GM23248 (cell line): ENCODE measurements around the gene PLD1. TPM values are rescaled to one million over a fixed set of nuclear protein-coding genes. Genes with fewer than 3 reads are reported as not detected.

Source experiments
- DNase-seq: peaks from one replicate; pipeline ENCODE4 v3.0.0-alpha.2; 2015
- H2AFZ ChIP-seq: fragments of 200-600 bp; sonication (generic); 2 replicates; pipeline ENCODE4 v1.6.1; 2016; ENCODE audit warnings: antibody characterized with exemption
- H3F3A ChIP-seq: fragments of 200-600 bp; sonication (generic); 2 replicates; pipeline ENCODE4 v1.6.1; 2016; ENCODE audit warnings: mild to moderate bottlenecking, antibody characterized with exemption, mixed run types; ENCODE audit not compliant: insufficient read depth
- H3K27ac ChIP-seq: fragments of 200-600 bp; sonication (generic); 2 replicates; pipeline ENCODE4 v1.5.1; 2016; ENCODE audit warnings: mild to moderate bottlenecking
- H3K27me3 ChIP-seq: fragments of 200-600 bp; sonication (generic); replicated peaks from 2 replicates; pipeline ENCODE4 v1.6.1; 2016; ENCODE audit warnings: mild to moderate bottlenecking; ENCODE audit not compliant: insufficient read depth
- H3K36me3 ChIP-seq: fragments of 200-600 bp; sonication (generic); 2 replicates; pipeline ENCODE4 v1.6.1; 2016; ENCODE audit warnings: low read depth, mild to moderate bottlenecking
- H3K4me1 ChIP-seq: fragments of 200-600 bp; sonication (generic); 2 replicates; pipeline ENCODE4 v1.6.1; 2016; ENCODE audit warnings: mild to moderate bottlenecking; ENCODE audit not compliant: insufficient read depth
- H3K4me2 ChIP-seq: fragments of 200-600 bp; sonication (generic); one replicate; pipeline ENCODE4 v1.6.1; 2016; ENCODE audit warnings: mild to moderate bottlenecking; ENCODE audit not compliant: unreplicated experiment
- H3K4me3 ChIP-seq: fragments of 200-600 bp; sonication (generic); 2 replicates; pipeline ENCODE4 v1.5.1; 2016; ENCODE audit warnings: mild to moderate bottlenecking
- H3K79me2 ChIP-seq: fragments of 200-600 bp; sonication (generic); 2 replicates; pipeline ENCODE4 v1.6.1; 2016; ENCODE audit warnings: mild to moderate bottlenecking; ENCODE audit not compliant: insufficient read depth
- H3K9ac ChIP-seq: fragments of 200-600 bp; sonication (generic); 2 replicates; pipeline ENCODE4 v1.6.1; 2016; ENCODE audit warnings: mild to moderate bottlenecking
- H3K9me2 ChIP-seq: fragments of 200-600 bp; sonication (generic); 2 replicates; pipeline ENCODE4 v1.6.1; 2016; ENCODE audit warnings: mixed run types, mild to moderate bottlenecking, moderate library complexity; ENCODE audit not compliant: insufficient read depth
- H3K9me3 ChIP-seq: fragments of 200-600 bp; sonication (generic); one replicate; pipeline ENCODE4 v1.6.1; 2017; ENCODE audit warnings: low read depth
- H4K20me1 ChIP-seq: fragments of 200-600 bp; sonication (generic); 2 replicates; pipeline ENCODE4 v1.6.0; 2016; ENCODE audit not compliant: insufficient read depth
- EZH2 ChIP-seq: fragments of 200-600 bp; sonication (generic); IDR thresholded peaks from 2 replicates; pipeline ENCODE4 v1.6.1; 2018; ENCODE audit warnings: antibody characterized with exemption, mild to moderate bottlenecking; ENCODE audit not compliant: insufficient read depth, poor library complexity, severe bottlenecking
- EZH2phosphoT487 ChIP-seq: fragments of 200-600 bp; sonication (generic); IDR thresholded peaks from 2 replicates; pipeline ENCODE4 v1.6.1; 2018; ENCODE audit warnings: antibody characterized with exemption, moderate library complexity, mild to moderate bottlenecking, low read depth; ENCODE audit not compliant: insufficient read depth
- WGBS, 2 experiments: methylation state at CpG; one replicate each; pipeline ENCODE4 v1.1.6; 2015 to 2017; ENCODE audit warnings: low lambda C conversion rate in 2 of 2, low coverage in 1 of 2; ENCODE audit errors: missing lambda C conversion rate in 2 of 2; 5-methylcytosine and 5-hydroxymethylcytosine counted together
- in situ Hi-C: fragments of 300-500 bp; cut with MboI; formaldehyde crosslinking; loops from 2 replicates; pipeline ENCODE4 v1.15.0; 2020
- polyA plus RNA-seq: library from polyadenylated mRNA; unstranded; fragments of >200 nt; fragmentation: Nextera tagmentation; extraction: Ambion mirVana; gene quantifications from 2 replicates; pipeline ENCODE4 v1.2.1, GENCODE V29; 2016
- total RNA-seq: library from RNA; depleted of rRNA; stranded (reverse); fragments of >200 nt; shearing (Covaris generic); gene quantifications from 2 replicates; pipeline ENCODE4 v1.2.3, GENCODE V29; 2014

PLD1 gene
- total and polyA plus RNA-seq, 2 experiments from 2014 or later, result 3.0 to 4.6 TPM

GRCh38 chr3:171786997-171787396 lies 23.3 kb downstream of the PLD1 start:
- Histone ChIP-seq H3F3A (peaks cover 22% of the 10 kb centered on the region), H3K4me3 (no peak overlapping the region), H3K9me3 (no peaks in the 10 kb centered on the region), H3K9me2 (no peaks in the 10 kb centered on the region), H3K4me1 (peaks cover 24% of the 10 kb centered on the region), H3K79me2 (no peaks in the 10 kb centered on the region), H2AFZ (no peak overlapping the region), H4K20me1 (no peaks in the 10 kb centered on the region), H3K27me3 (peaks cover 4% of the 10 kb centered on the region; the same call in 1 of the 2 replicates), H3K9ac (no peak overlapping the region), H3K27ac (no peak overlapping the region), H3K4me2 (no peak overlapping the region), H3K36me3 (no peaks in the 10 kb centered on the region)
- in situ Hi-C loops, result no loop called here
- DNase-seq, result no peak
- TF ChIP-seq EZH2phosphoT487 (no peak), EZH2 (no peak)
- 95 to 96% methylated on average over 1 of the region's 1 CpG for WGBS, 2 experiments

- Histone ChIP-seq H3K4me1 (peaks cover 26% of the 10 kb centered on the region), H3K27ac (no peak overlapping the region), H3K27me3 (no peaks in the 10 kb centered on the region), H4K20me1 (no peaks in the 10 kb centered on the region), H3K9me3 (no peaks in the 10 kb centered on the region), H3K79me2 (no peaks in the 10 kb centered on the region), H3K4me3 (no peak overlapping the region), H3K4me2 (no peak overlapping the region), H3F3A (peaks cover 30% of the 10 kb centered on the region), H3K9ac (no peak overlapping the region), H3K9me2 (no peaks in the 10 kb centered on the region), H3K36me3 (no peaks in the 10 kb centered on the region), H2AFZ (no peak overlapping the region)
- DNase-seq, result no peak
- no peak for TF ChIP-seq EZH2phosphoT487
- TF ChIP-seq EZH2, result no peak
- in situ Hi-C loops, result no loop called here
- 97% methylated on average over 5 of the region's 5 CpGs for WGBS, 2 experiments
These were observed 25.3 kb downstream of the PLD1 start for GRCh38 chr3:171784937-171785336.

DNA sequence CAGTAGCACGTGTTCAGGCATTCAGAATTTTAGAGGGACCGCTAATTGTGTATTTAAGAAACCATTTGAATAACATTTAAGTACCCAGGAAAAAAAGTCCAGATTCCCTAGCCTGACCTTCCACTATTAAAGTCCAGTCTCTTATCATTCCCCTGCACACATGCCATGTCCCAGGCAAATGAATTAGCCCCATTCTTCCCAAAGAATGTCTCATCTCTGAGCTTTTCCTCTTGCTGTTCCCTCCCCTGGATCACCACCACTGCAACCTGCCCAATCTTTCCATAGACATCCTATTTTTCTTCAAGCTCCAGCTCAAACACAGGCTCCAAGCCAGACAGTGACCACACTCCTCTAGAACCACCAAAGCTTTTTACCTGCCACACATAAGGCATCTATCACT lies 25.9 kb downstream of the PLD1 start:
- no peaks in the 10 kb centered on the region for H3K79me2 ChIP-seq

GRCh38 chr3:171783626-171784025 lies 26.7 kb downstream of the PLD1 start:
- Histone ChIP-seq H3K36me3 (no peaks in the 10 kb centered on the region), H4K20me1 (no peaks in the 10 kb centered on the region), H3K9me2 (no peaks in the 10 kb centered on the region), H3F3A (peaks cover 17% of the 10 kb centered on the region), H3K27ac (no peak overlapping the region), H3K9ac (no peak overlapping the region), H3K9me3 (no peaks in the 10 kb centered on the region), H2AFZ (no peak overlapping the region), H3K4me1 (peaks cover 18% of the 10 kb centered on the region), H3K4me2 (no peak overlapping the region), H3K79me2 (no peaks in the 10 kb centered on the region), H3K4me3 (no peak overlapping the region), H3K27me3 (no peaks in the 10 kb centered on the region)
- in situ Hi-C loops, result no loop called here
- TF ChIP-seq EZH2phosphoT487, result no peak
- TF ChIP-seq EZH2, result no peak
- WGBS, 2 experiments, result 77 to 78% methylated on average over 5 of the region's 5 CpGs
- no peak for DNase-seq

More for the DNA sequence above, 25.9 kb downstream of the PLD1 start:
- Histone ChIP-seq H4K20me1 (no peaks in the 10 kb centered on the region), H3K9me2 (no peaks in the 10 kb centered on the region), H3K4me2 (no peak overlapping the region), H2AFZ (no peak overlapping the region), H3K27me3 (no peaks in the 10 kb centered on the region), H3K4me3 (no peak overlapping the region), H3K9me3 (no peaks in the 10 kb centered on the region), H3F3A (peaks cover 24% of the 10 kb centered on the region), H3K4me1 (peaks cover 26% of the 10 kb centered on the region), H3K36me3 (no peaks in the 10 kb centered on the region), H3K27ac (no peak overlapping the region), H3K9ac (no peak overlapping the region)
- DNase-seq, result no peak
- no peak for TF ChIP-seq EZH2phosphoT487
- TF ChIP-seq EZH2, result no peak
- 83 to 91% methylated on average over 2 of the region's 2 CpGs for WGBS, 2 experiments
- in situ Hi-C loops, result no loop called here

- H3K4me2 ChIP-seq, result no peak overlapping the region
- H3F3A ChIP-seq, result peaks cover 17% of the 10 kb centered on the region
- H3K79me2 ChIP-seq, result no peaks in the 10 kb centered on the region
- peaks cover 15% of the 10 kb centered on the region for H3K4me1 ChIP-seq
- H3K27ac ChIP-seq, result no peak overlapping the region
- H3K4me3 ChIP-seq, result no peak overlapping the region
- H3K36me3 ChIP-seq, result no peaks in the 10 kb centered on the region
- 40 to 42% methylated on average over 2 of the region's 2 CpGs for WGBS, 2 experiments
- H3K27me3 ChIP-seq, result no peaks in the 10 kb centered on the region
- H3K9ac ChIP-seq, result no peak overlapping the region
- peak; percentile 51 for DNase-seq
- H3K9me2 ChIP-seq, result no peaks in the 10 kb centered on the region
- in situ Hi-C loops, result no loop called here
- H2AFZ ChIP-seq, result no peak overlapping the region
- no peaks in the 10 kb centered on the region for H3K9me3 ChIP-seq
- H4K20me1 ChIP-seq, result no peaks in the 10 kb centered on the region
- TF ChIP-seq EZH2, result no peak
- TF ChIP-seq EZH2phosphoT487, result no peak
These were observed 27.2 kb downstream of the PLD1 start for GRCh38 chr3:171783086-171783485.
